Loucy (cell line): Measurements from ENCODE around the gene SPN.

Experiments used
- H2AFZ ChIP-seq: fragments of 200-600 bp; sonication (generic); 2 replicates; pipeline ENCODE4 v1.6.0; 2016; ENCODE audit warnings: antibody characterized with exemption, mild to moderate bottlenecking, low read length, moderate library complexity
- H3F3A ChIP-seq: fragments of 200-600 bp; 2 replicates; pipeline ENCODE4 v1.6.0; 2016; ENCODE audit warnings: antibody characterized with exemption, low read depth, mild to moderate bottlenecking
- H3K27me3 ChIP-seq: fragments of 200-600 bp; sonication (generic); 2 replicates; pipeline ENCODE4 v1.6.1; 2014; ENCODE audit warnings: low read length, mild to moderate bottlenecking; ENCODE audit not compliant: insufficient read depth, poor library complexity, severe bottlenecking
- H3K36me3 ChIP-seq: fragments of 200-600 bp; sonication (generic); 2 replicates; pipeline ENCODE4 v1.6.1; 2016; ENCODE audit warnings: low read length; ENCODE audit not compliant: insufficient read depth
- H3K4me1 ChIP-seq: fragments of 200-600 bp; sonication (generic); 2 replicates; pipeline ENCODE4 v1.5.1; 2014; ENCODE audit warnings: low read length, mild to moderate bottlenecking; ENCODE audit not compliant: insufficient read depth, poor library complexity, severe bottlenecking
- H3K4me2 ChIP-seq: fragments of 200-600 bp; sonication (generic); 2 replicates; pipeline ENCODE4 v1.6.0; 2014; ENCODE audit warnings: antibody characterized with exemption, low read length, low read depth, mild to moderate bottlenecking; ENCODE audit not compliant: poor library complexity, severe bottlenecking
- H3K4me3 ChIP-seq: fragments of 200-600 bp; sonication (generic); 2 replicates; pipeline ENCODE4 v1.5.1; 2014; ENCODE audit warnings: low read length, mild to moderate bottlenecking, mixed read lengths; ENCODE audit not compliant: poor library complexity, severe bottlenecking
- H3K79me2 ChIP-seq: fragments of 200-600 bp; sonication (generic); 2 replicates; pipeline ENCODE4 v1.6.1; 2014; ENCODE audit warnings: low read length; ENCODE audit not compliant: insufficient read depth
- H3K9ac ChIP-seq: fragments of 200-600 bp; sonication (generic); 2 replicates; pipeline ENCODE4 v1.6.0; 2014; ENCODE audit warnings: mild to moderate bottlenecking, low read depth, low read length, moderate library complexity; ENCODE audit not compliant: poor library complexity, severe bottlenecking
- H3K9me2 ChIP-seq: fragments of 200-600 bp; sonication (generic); replicated peaks from 2 replicates; pipeline ENCODE4 v1.6.1; 2016; ENCODE audit warnings: low read depth, low read length, mixed read lengths
- H3K9me3 ChIP-seq: fragments of 200-600 bp; sonication (generic); 2 replicates; pipeline ENCODE4 v1.6.1; 2014; ENCODE audit warnings: mild to moderate bottlenecking, antibody characterized with exemption, low read length, low read depth; ENCODE audit not compliant: insufficient read depth
- H4K20me1 ChIP-seq: fragments of 200-600 bp; sonication (generic); 2 replicates; pipeline ENCODE4 v1.6.0; 2014; ENCODE audit warnings: antibody characterized with exemption, low read length, mild to moderate bottlenecking; ENCODE audit not compliant: insufficient read depth, poor library complexity, severe bottlenecking
- EZH2phosphoT487 ChIP-seq: fragments of 200-600 bp; IDR thresholded peaks from 2 replicates; pipeline ENCODE4 v1.6.1; 2018; ENCODE audit warnings: antibody characterized with exemption, mild to moderate bottlenecking, moderate library complexity, borderline replicate concordance
- TF ChIP-seq, protein P1 (sequence below): fragments of 200-600 bp; sonication (generic); conservative IDR thresholded peaks from 2 replicates; pipeline ENCODE4 v1.5.1; 2014; ENCODE audit warnings: mild to moderate bottlenecking, antibody characterized with exemption, low read length

Gene SPN

DNA sequence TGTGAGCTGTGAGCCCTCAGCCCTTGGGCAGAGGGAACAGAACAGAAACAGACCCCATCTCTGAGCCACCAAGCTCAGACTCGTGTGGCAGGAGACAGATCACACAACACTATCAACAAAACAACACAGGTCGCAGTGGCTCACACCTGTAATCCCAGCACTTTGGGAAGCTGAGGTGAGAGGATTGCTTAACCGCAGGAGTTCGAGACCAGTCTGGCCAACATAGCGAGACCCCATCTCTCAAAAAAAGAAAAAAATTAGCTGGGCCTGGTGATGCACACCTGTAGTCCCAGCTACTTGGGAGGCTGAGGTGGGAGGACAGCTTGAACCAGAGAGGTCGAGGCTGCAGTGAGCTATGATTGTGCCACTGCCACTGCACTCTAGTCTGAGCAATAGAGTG lies 10.5 kb downstream of the SPN start:
- no peak overlapping the region for H3K4me2 ChIP-seq

DNA sequence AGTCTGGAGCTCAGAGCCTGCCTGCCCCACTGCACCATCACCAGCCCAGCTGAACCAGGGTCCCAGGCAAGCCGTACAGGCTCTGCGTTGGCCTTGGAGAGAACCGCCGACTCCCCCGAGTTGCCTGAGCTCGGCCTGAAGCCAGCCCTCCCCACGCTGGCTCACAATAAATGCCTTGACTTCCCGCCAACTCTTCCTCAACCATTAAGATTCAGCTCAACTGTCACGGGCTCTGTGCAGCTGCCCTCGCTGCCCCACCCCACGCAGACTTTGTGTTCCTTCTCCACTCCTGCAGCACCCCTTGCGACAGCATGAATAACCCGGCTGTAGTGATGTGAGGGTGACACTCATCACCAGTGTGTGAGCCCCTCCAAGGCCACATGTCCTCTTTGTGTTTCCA lies 11.1 kb downstream of the SPN start:
- Histone ChIP-seq H3K79me2 (peaks cover 63% of the 10 kb centered on the region), H3K4me1 (peaks cover 33% of the 10 kb centered on the region), H3K9me2 (no peaks in the 10 kb centered on the region), H4K20me1 (peaks cover 19% of the 10 kb centered on the region), H3K27me3 (no peaks in the 10 kb centered on the region), H3K4me2 (no peak overlapping the region), H3K36me3 (peaks cover 3% of the 10 kb centered on the region; the same call in 1 of the 2 replicates), H2AFZ (no peak overlapping the region), H3K4me3 (no peak overlapping the region), H3K9ac (no peak overlapping the region), H3K9me3 (no peaks in the 10 kb centered on the region), H3F3A (peaks cover 5% of the 10 kb centered on the region)
- TF ChIP-seq EZH2phosphoT487: no peak

More for the DNA sequence above, 10.5 kb downstream of the SPN start:
- Histone ChIP-seq H3K27me3 (no peaks in the 10 kb centered on the region), H4K20me1 (peaks cover 26% of the 10 kb centered on the region), H3F3A (0 out of 2 replicates have a peak, but pooled peaks cover 3% of the 10 kb centered on the region), H3K9me2 (no peaks in the 10 kb centered on the region), H3K36me3 (peaks cover 3% of the 10 kb centered on the region; the same call in 1 of the 2 replicates), H3K4me3 (no peak overlapping the region), H2AFZ (no peak overlapping the region), H3K79me2 (peaks cover 69% of the 10 kb centered on the region), H3K4me1 (peaks cover 28% of the 10 kb centered on the region), H3K9ac (no peak overlapping the region), H3K9me3 (no peaks in the 10 kb centered on the region)
- TF ChIP-seq, protein P1, sequence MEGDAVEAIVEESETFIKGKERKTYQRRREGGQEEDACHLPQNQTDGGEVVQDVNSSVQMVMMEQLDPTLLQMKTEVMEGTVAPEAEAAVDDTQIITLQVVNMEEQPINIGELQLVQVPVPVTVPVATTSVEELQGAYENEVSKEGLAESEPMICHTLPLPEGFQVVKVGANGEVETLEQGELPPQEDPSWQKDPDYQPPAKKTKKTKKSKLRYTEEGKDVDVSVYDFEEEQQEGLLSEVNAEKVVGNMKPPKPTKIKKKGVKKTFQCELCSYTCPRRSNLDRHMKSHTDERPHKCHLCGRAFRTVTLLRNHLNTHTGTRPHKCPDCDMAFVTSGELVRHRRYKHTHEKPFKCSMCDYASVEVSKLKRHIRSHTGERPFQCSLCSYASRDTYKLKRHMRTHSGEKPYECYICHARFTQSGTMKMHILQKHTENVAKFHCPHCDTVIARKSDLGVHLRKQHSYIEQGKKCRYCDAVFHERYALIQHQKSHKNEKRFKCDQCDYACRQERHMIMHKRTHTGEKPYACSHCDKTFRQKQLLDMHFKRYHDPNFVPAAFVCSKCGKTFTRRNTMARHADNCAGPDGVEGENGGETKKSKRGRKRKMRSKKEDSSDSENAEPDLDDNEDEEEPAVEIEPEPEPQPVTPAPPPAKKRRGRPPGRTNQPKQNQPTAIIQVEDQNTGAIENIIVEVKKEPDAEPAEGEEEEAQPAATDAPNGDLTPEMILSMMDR: no peak

DNA sequence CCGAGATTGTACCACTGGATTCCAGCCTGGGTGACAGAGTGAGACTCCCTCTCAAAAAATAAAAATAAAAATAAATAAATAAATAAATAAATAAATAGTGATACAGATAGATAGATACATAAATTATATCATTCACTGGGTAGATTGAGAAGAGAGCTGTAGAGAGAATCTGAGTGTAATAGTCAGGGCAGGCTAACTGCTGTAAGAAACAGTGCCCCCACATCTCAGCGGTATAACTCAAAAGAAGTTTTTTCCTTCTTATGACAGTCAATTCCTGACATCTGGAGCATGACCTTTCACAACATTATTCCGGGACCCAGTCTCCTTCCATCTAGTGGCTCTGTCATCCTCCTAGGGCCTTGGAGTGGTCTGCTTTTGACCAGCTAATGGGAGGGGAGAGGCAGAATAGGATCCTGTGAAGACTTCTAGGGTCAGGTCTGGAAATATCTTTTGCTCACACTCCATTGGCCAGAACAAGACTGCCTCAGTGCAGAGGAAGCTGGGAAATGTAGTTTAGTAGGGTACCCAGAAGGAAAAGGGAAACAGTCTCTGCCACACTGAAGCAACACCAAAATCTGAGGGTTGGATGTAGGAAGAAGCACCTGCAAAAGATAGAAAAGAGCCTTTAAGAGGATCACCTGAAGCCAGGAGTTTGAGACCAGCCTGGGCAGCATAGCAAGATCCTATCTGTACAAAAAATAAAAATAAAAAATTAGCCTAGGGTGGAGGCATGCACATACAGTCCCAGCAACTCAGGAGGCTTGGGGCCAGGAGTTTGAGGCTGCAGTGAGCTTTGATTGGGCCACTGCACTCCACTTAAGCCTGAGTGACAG lies 13.0 kb downstream of the SPN start:
- Histone ChIP-seq H4K20me1 (peaks cover 6% of the 10 kb centered on the region), H3K36me3 (peaks cover 3% of the 10 kb centered on the region; the same call in 1 of the 2 replicates), H3F3A (peaks cover 14% of the 10 kb centered on the region), H3K9ac (no peak overlapping the region), H3K4me2 (no peak overlapping the region), H3K9me3 (no peaks in the 10 kb centered on the region), H3K79me2 (peaks cover 55% of the 10 kb centered on the region), H3K9me2 (no peaks in the 10 kb centered on the region), H3K27me3 (no peaks in the 10 kb centered on the region), H3K4me1 (peaks cover 42% of the 10 kb centered on the region), H3K4me3 (no peak overlapping the region), H2AFZ (no peak overlapping the region)
- TF ChIP-seq, protein P1: 0 out of 2 replicates have a peak, but pooled peaks have one; percentile 15
- TF ChIP-seq EZH2phosphoT487: no peak
